ENCODE data around the gene DTD2.

The DTD2 gene

GRCh38 chr14:31401369-31401932, 55.9 kb downstream of the DTD2 start:
- TF ChIP-seq, protein P1, sequence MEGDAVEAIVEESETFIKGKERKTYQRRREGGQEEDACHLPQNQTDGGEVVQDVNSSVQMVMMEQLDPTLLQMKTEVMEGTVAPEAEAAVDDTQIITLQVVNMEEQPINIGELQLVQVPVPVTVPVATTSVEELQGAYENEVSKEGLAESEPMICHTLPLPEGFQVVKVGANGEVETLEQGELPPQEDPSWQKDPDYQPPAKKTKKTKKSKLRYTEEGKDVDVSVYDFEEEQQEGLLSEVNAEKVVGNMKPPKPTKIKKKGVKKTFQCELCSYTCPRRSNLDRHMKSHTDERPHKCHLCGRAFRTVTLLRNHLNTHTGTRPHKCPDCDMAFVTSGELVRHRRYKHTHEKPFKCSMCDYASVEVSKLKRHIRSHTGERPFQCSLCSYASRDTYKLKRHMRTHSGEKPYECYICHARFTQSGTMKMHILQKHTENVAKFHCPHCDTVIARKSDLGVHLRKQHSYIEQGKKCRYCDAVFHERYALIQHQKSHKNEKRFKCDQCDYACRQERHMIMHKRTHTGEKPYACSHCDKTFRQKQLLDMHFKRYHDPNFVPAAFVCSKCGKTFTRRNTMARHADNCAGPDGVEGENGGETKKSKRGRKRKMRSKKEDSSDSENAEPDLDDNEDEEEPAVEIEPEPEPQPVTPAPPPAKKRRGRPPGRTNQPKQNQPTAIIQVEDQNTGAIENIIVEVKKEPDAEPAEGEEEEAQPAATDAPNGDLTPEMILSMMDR (IDR thresholded peaks at IDR 0.05): no peak
- no peak for DNase-seq
- peak overlapping the region; percentile 80 for H3K27ac Mint-ChIP-seq
- no peak overlapping the region for H3K4me3 Mint-ChIP-seq
- peaks cover under 1% of the 10 kb centered on the region for H3K27me3 Mint-ChIP-seq (ENCODE audit: low read depth, poor library complexity)
- peaks cover 21% of the 10 kb centered on the region for H3K36me3 Mint-ChIP-seq (ENCODE audit: low read depth)
- no peaks in the 10 kb centered on the region for H3K9me3 Mint-ChIP-seq
- peaks cover 5% of the 10 kb centered on the region for H3K4me1 Mint-ChIP-seq

DNA sequence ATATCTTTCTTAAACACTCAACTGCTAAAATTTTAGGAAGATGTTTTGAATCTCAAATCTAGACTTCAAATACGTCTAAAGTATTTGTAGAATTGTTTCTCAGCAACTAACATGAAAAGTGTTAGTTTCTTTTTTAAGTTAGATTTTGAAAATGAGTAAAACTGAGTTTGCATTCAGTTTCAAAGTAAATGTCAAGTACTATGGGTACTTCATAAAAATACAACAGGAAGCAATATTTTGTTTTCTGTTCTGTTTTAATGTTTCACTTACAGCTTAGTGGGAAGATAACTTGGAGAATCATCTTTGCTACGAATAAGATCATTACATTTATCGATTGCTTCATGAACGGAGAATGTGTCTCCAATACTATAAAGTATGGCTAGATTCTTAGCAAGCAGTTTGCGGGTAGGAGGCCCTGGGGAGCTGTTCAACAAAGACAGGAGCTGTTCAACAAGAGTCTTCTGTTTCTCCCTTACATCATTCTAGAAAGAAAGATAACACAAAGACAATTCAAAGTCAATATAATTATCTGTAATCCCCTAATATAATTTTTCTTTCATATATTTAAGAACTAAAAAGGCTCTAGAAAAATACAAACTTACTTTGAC, 57.2 kb downstream of the DTD2 start:
- TF ChIP-seq, protein P1 (IDR thresholded peaks at IDR 0.05): no peak
- H3K27ac Mint-ChIP-seq: no peak overlapping the region
- H3K4me3 Mint-ChIP-seq: no peak overlapping the region

More for the DNA sequence above, 57.2 kb downstream of the DTD2 start:
- Mint-ChIP-seq H3K4me1 (peaks cover 5% of the 10 kb centered on the region), H3K27me3 (ENCODE audit: low read depth, poor library complexity) (peaks cover 3% of the 10 kb centered on the region), H3K36me3 (ENCODE audit: low read depth) (peaks cover 27% of the 10 kb centered on the region), H3K9me3 (no peaks in the 10 kb centered on the region)
- no peak for DNase-seq

Data from nephron progenitor cell (in vitro differentiated cells).